ENCODE results near the gene TUBB1.

The TUBB1 gene

GRCh38 chr20:59050437-59050836, 31.2 kb downstream of the TUBB1 start:
- Histone ChIP-seq H3K9me3 (ENCODE audit: control insufficient read depth, low read depth, low read length) (no peaks in the 10 kb centered on the region), H3K27ac (ENCODE audit: low read length) (no peak overlapping the region)

GRCh38 chr20:59051666-59052185, 32.5 kb downstream of the TUBB1 start:
- Histone ChIP-seq H3K4me3 (ENCODE audit: low read length) (no peak overlapping the region), H3K27ac (ENCODE audit: low read length) (no peak overlapping the region), H3K9me3 (ENCODE audit: control insufficient read depth, low read depth, low read length) (no peaks in the 10 kb centered on the region), H3K9ac (ENCODE audit: low read length) (no peak overlapping the region), H3K4me1 (ENCODE audit: control insufficient read depth, low read depth, low read length) (no peaks in the 10 kb centered on the region), H3K36me3 (ENCODE audit: control insufficient read depth, low read depth, low read length) (no peaks in the 10 kb centered on the region), H3K27me3 (ENCODE audit: control insufficient read depth, insufficient read depth, low read length) (peaks cover 6% of the 10 kb centered on the region)

More at GRCh38 chr20:59050437-59050836, 31.2 kb downstream of the TUBB1 start:
- Histone ChIP-seq H3K36me3 (ENCODE audit: control insufficient read depth, low read depth, low read length) (no peaks in the 10 kb centered on the region), H3K27me3 (ENCODE audit: control insufficient read depth, insufficient read depth, low read length) (peaks cover 6% of the 10 kb centered on the region), H3K4me1 (ENCODE audit: control insufficient read depth, low read depth, low read length) (no peaks in the 10 kb centered on the region), H3K9ac (ENCODE audit: low read length) (no peak overlapping the region), H3K4me3 (ENCODE audit: low read length) (no peak overlapping the region)

- no peaks in the 10 kb centered on the region for H3K27me3 ChIP-seq (ENCODE audit: control insufficient read depth, insufficient read depth, low read length)
- H3K27ac ChIP-seq (ENCODE audit: low read length), result no peak overlapping the region
- H3K9ac ChIP-seq (ENCODE audit: low read length), result no peak overlapping the region
- H3K4me3 ChIP-seq (ENCODE audit: low read length), result no peak overlapping the region
- no peaks in the 10 kb centered on the region for H3K36me3 ChIP-seq (ENCODE audit: control insufficient read depth, low read depth, low read length)
- H3K9me3 ChIP-seq (ENCODE audit: control insufficient read depth, low read depth, low read length), result no peaks in the 10 kb centered on the region
- no peaks in the 10 kb centered on the region for H3K4me1 ChIP-seq (ENCODE audit: control insufficient read depth, low read depth, low read length)
Observed at GRCh38 chr20:59055302-59055701, 36.1 kb downstream of the TUBB1 start.

- Histone ChIP-seq H3K36me3 (ENCODE audit: control insufficient read depth, low read depth, low read length) (no peaks in the 10 kb centered on the region), H3K4me3 (ENCODE audit: low read length) (no peak overlapping the region), H3K4me1 (ENCODE audit: control insufficient read depth, low read depth, low read length) (no peaks in the 10 kb centered on the region), H3K9me3 (ENCODE audit: control insufficient read depth, low read depth, low read length) (no peaks in the 10 kb centered on the region), H3K27me3 (ENCODE audit: control insufficient read depth, insufficient read depth, low read length) (no peaks in the 10 kb centered on the region), H3K9ac (ENCODE audit: low read length) (no peak overlapping the region), H3K27ac (ENCODE audit: low read length) (no peak overlapping the region)
Observed at GRCh38 chr20:59062081-59062480, 42.9 kb downstream of the TUBB1 start.

GRCh38 chr20:59063358-59064213, 44.4 kb downstream of the TUBB1 start:
- no peaks in the 10 kb centered on the region for H3K9me3 ChIP-seq (ENCODE audit: control insufficient read depth, low read depth, low read length)
- no peak overlapping the region for H3K4me3 ChIP-seq (ENCODE audit: low read length)
- no peaks in the 10 kb centered on the region for H3K36me3 ChIP-seq (ENCODE audit: control insufficient read depth, low read depth, low read length)
- no peak overlapping the region for H3K9ac ChIP-seq (ENCODE audit: low read length)
- no peaks in the 10 kb centered on the region for H3K27me3 ChIP-seq (ENCODE audit: control insufficient read depth, insufficient read depth, low read length)
- H3K27ac ChIP-seq (ENCODE audit: low read length), result no peak overlapping the region
- no peaks in the 10 kb centered on the region for H3K4me1 ChIP-seq (ENCODE audit: control insufficient read depth, low read depth, low read length)

- Histone ChIP-seq H3K9ac (ENCODE audit: low read length) (no peak overlapping the region), H3K9me3 (ENCODE audit: control insufficient read depth, low read depth, low read length) (no peaks in the 10 kb centered on the region), H3K36me3 (ENCODE audit: control insufficient read depth, low read depth, low read length) (no peaks in the 10 kb centered on the region), H3K4me3 (ENCODE audit: low read length) (no peak overlapping the region), H3K4me1 (ENCODE audit: control insufficient read depth, low read depth, low read length) (no peaks in the 10 kb centered on the region), H3K27me3 (ENCODE audit: control insufficient read depth, insufficient read depth, low read length) (no peaks in the 10 kb centered on the region), H3K27ac (ENCODE audit: low read length) (no peak overlapping the region)
Observed at GRCh38 chr20:59064214-59064722, 45.0 kb downstream of the TUBB1 start.

- Histone ChIP-seq H3K27me3 (ENCODE audit: control insufficient read depth, insufficient read depth, low read length) (no peaks in the 10 kb centered on the region), H3K9me3 (ENCODE audit: control insufficient read depth, low read depth, low read length) (no peaks in the 10 kb centered on the region), H3K4me3 (ENCODE audit: low read length) (no peak overlapping the region), H3K27ac (ENCODE audit: low read length) (no peak overlapping the region), H3K36me3 (ENCODE audit: control insufficient read depth, low read depth, low read length) (no peaks in the 10 kb centered on the region), H3K4me1 (ENCODE audit: control insufficient read depth, low read depth, low read length) (no peaks in the 10 kb centered on the region), H3K9ac (ENCODE audit: low read length) (no peak overlapping the region)
Observed at GRCh38 chr20:59068534-59068933, 49.3 kb downstream of the TUBB1 start.

- Histone ChIP-seq H3K27ac (ENCODE audit: low read length) (no peak overlapping the region), H3K9ac (ENCODE audit: low read length) (no peak overlapping the region), H3K9me3 (ENCODE audit: control insufficient read depth, low read depth, low read length) (no peaks in the 10 kb centered on the region), H3K4me1 (ENCODE audit: control insufficient read depth, low read depth, low read length) (no peaks in the 10 kb centered on the region), H3K4me3 (ENCODE audit: low read length) (no peak overlapping the region), H3K36me3 (ENCODE audit: control insufficient read depth, low read depth, low read length) (no peaks in the 10 kb centered on the region), H3K27me3 (ENCODE audit: control insufficient read depth, insufficient read depth, low read length) (no peaks in the 10 kb centered on the region)
Observed at GRCh38 chr20:59069026-59069425, 49.8 kb downstream of the TUBB1 start.

GRCh38 chr20:59071216-59071615, 52.0 kb downstream of the TUBB1 start:
- Histone ChIP-seq H3K27me3 (ENCODE audit: control insufficient read depth, insufficient read depth, low read length) (no peaks in the 10 kb centered on the region), H3K4me3 (ENCODE audit: low read length) (no peak overlapping the region), H3K9me3 (ENCODE audit: control insufficient read depth, low read depth, low read length) (no peaks in the 10 kb centered on the region), H3K36me3 (ENCODE audit: control insufficient read depth, low read depth, low read length) (no peaks in the 10 kb centered on the region), H3K27ac (ENCODE audit: low read length) (no peak overlapping the region), H3K4me1 (ENCODE audit: control insufficient read depth, low read depth, low read length) (no peaks in the 10 kb centered on the region), H3K9ac (ENCODE audit: low read length) (no peak overlapping the region)

GRCh38 chr20:59073582-59073981, 54.4 kb downstream of the TUBB1 start:
- Histone ChIP-seq H3K9me3 (ENCODE audit: control insufficient read depth, low read depth, low read length) (no peaks in the 10 kb centered on the region), H3K36me3 (ENCODE audit: control insufficient read depth, low read depth, low read length) (no peaks in the 10 kb centered on the region), H3K4me3 (ENCODE audit: low read length) (no peak overlapping the region), H3K27me3 (ENCODE audit: control insufficient read depth, insufficient read depth, low read length) (no peaks in the 10 kb centered on the region), H3K4me1 (ENCODE audit: control insufficient read depth, low read depth, low read length) (no peaks in the 10 kb centered on the region), H3K27ac (ENCODE audit: low read length) (no peak overlapping the region), H3K9ac (ENCODE audit: low read length) (no peak overlapping the region)

GRCh38 chr20:59074456-59074855, 55.2 kb downstream of the TUBB1 start:
- H3K36me3 ChIP-seq (ENCODE audit: control insufficient read depth, low read depth, low read length), result no peaks in the 10 kb centered on the region
- no peaks in the 10 kb centered on the region for H3K27me3 ChIP-seq (ENCODE audit: control insufficient read depth, insufficient read depth, low read length)
- H3K4me1 ChIP-seq (ENCODE audit: control insufficient read depth, low read depth, low read length), result no peaks in the 10 kb centered on the region
- no peak overlapping the region for H3K27ac ChIP-seq (ENCODE audit: low read length)
- H3K9me3 ChIP-seq (ENCODE audit: control insufficient read depth, low read depth, low read length), result no peaks in the 10 kb centered on the region
- H3K9ac ChIP-seq (ENCODE audit: low read length), result no peak overlapping the region
- H3K4me3 ChIP-seq (ENCODE audit: low read length), result no peak overlapping the region

All from iPS-18a (cell line).